MM.1S (cell line): ENCODE data around the gene SLC43A3.

Experiments
- DNase-seq: peaks from one replicate; pipeline ENCODE4 v3.0.0-alpha.2; 2015
- H2AFZ ChIP-seq: fragments of 300-600 bp; sonication (generic); 2 replicates; pipeline ENCODE4 v1.6.0; 2016; ENCODE audit warnings: antibody characterized with exemption, low read length
- H3F3A ChIP-seq: fragments of 300-600 bp; sonication (generic); 2 replicates; pipeline ENCODE4 v1.6.1; 2016; ENCODE audit warnings: mild to moderate bottlenecking, antibody characterized with exemption, low read length, moderate library complexity, mixed read lengths; ENCODE audit not compliant: insufficient read depth
- H3K27ac ChIP-seq: fragments of 300-600 bp; sonication (generic); 2 replicates; pipeline ENCODE4 v1.5.1; 2016; ENCODE audit warnings: mild to moderate bottlenecking, low read length
- H3K27me3 ChIP-seq: fragments of 300-600 bp; sonication (generic); replicated peaks from 2 replicates; pipeline ENCODE4 v1.6.0; 2016; ENCODE audit warnings: low read length; ENCODE audit not compliant: insufficient read depth
- H3K36me3 ChIP-seq: fragments of 300-600 bp; sonication (generic); replicated peaks from 2 replicates; pipeline ENCODE4 v1.6.1; 2016; ENCODE audit warnings: mild to moderate bottlenecking, low read length, mixed read lengths; ENCODE audit not compliant: insufficient read depth
- H3K4me1 ChIP-seq: fragments of 300-600 bp; sonication (generic); 2 replicates; pipeline ENCODE4 v1.6.1; 2016; ENCODE audit warnings: low read length, mixed read lengths
- H3K4me2 ChIP-seq: fragments of 300-600 bp; sonication (generic); 2 replicates; pipeline ENCODE4 v1.6.0; 2016; ENCODE audit warnings: low read depth, low read length
- H3K4me3 ChIP-seq: fragments of 300-600 bp; sonication (generic); 2 replicates; pipeline ENCODE4 v1.5.1; 2016; ENCODE audit warnings: low read length, mixed read lengths
- H3K79me2 ChIP-seq: fragments of 300-600 bp; sonication (generic); 2 replicates; pipeline ENCODE4 v1.6.1; 2016; ENCODE audit warnings: mixed run types, low read length, mixed read lengths
- H3K9ac ChIP-seq: fragments of 300-600 bp; sonication (generic); 2 replicates; pipeline ENCODE4 v1.6.1; 2016; ENCODE audit warnings: low read length, mixed read lengths
- H3K9me2 ChIP-seq: fragments of 300-600 bp; sonication (generic); replicated peaks from 2 replicates; pipeline ENCODE4 v1.6.1; 2016; ENCODE audit warnings: mild to moderate bottlenecking, low read length, mixed read lengths; ENCODE audit not compliant: insufficient read depth
- H3K9me3 ChIP-seq: fragments of 300-600 bp; sonication (generic); replicated peaks from 2 replicates; pipeline ENCODE4 v1.6.1; 2016; ENCODE audit warnings: mild to moderate bottlenecking, low read length, mixed read lengths; ENCODE audit not compliant: insufficient read depth
- H4K20me1 ChIP-seq: fragments of 300-600 bp; sonication (generic); 2 replicates; pipeline ENCODE4 v1.6.1; 2016; ENCODE audit warnings: mild to moderate bottlenecking, low read length, moderate library complexity, mixed read lengths; ENCODE audit not compliant: insufficient read depth
- CTCF ChIP-seq: fragments of 300-600 bp; sonication (generic); IDR thresholded peaks from 2 replicates; pipeline ENCODE4 v1.5.1; 2016; ENCODE audit warnings: antibody characterized with exemption, low read length, mixed read lengths
- EZH2 ChIP-seq: fragments of 300-600 bp; sonication (generic); optimal IDR thresholded peaks from 2 replicates; pipeline ENCODE3; 2017; ENCODE audit warnings: low read depth, mild to moderate bottlenecking, antibody characterized with exemption, low read length, mixed read lengths
- EZH2phosphoT487 ChIP-seq: fragments of 300-600 bp; sonication (generic); IDR thresholded peaks from 2 replicates; pipeline ENCODE4 v1.6.1; 2018; ENCODE audit warnings: antibody characterized with exemption, low read length

Gene SLC43A3

GRCh38 chr11:57358991-57359390 is 67.9 kb downstream of the SLC43A3 start:
- no peak overlapping the region for H2AFZ ChIP-seq
- no peak overlapping the region for H3K4me3 ChIP-seq
- no peaks in the 10 kb centered on the region for H3F3A ChIP-seq
- H3K27ac ChIP-seq: no peak overlapping the region
- no peaks in the 10 kb centered on the region for H3K9me2 ChIP-seq
- no peaks in the 10 kb centered on the region for H3K27me3 ChIP-seq
- no peaks in the 10 kb centered on the region for H3K9me3 ChIP-seq
- no peak overlapping the region for H3K4me2 ChIP-seq
- no peaks in the 10 kb centered on the region for H3K79me2 ChIP-seq
- H3K36me3 ChIP-seq: no peaks in the 10 kb centered on the region
- no peak overlapping the region for H3K9ac ChIP-seq
- H3K4me1 ChIP-seq: no peaks in the 10 kb centered on the region
- H4K20me1 ChIP-seq: no peaks in the 10 kb centered on the region
- TF ChIP-seq EZH2 (no peak), CTCF (no peak), EZH2phosphoT487 (no peak)
- no peak for DNase-seq

- no peak for DNase-seq
- TF ChIP-seq EZH2 (no peak), CTCF (no peak), EZH2phosphoT487 (no peak)
- Histone ChIP-seq H3F3A (no peaks in the 10 kb centered on the region), H3K36me3 (no peaks in the 10 kb centered on the region), H3K4me3 (no peak overlapping the region), H3K27ac (no peak overlapping the region), H3K9ac (no peak overlapping the region), H4K20me1 (no peaks in the 10 kb centered on the region), H3K4me2 (no peak overlapping the region), H3K79me2 (no peaks in the 10 kb centered on the region), H3K9me2 (no peaks in the 10 kb centered on the region), H2AFZ (no peak overlapping the region), H3K9me3 (no peaks in the 10 kb centered on the region), H3K27me3 (no peaks in the 10 kb centered on the region), H3K4me1 (no peaks in the 10 kb centered on the region)
These were observed 68.4 kb downstream of the SLC43A3 start for GRCh38 chr11:57358543-57358961.

- Histone ChIP-seq H3K36me3 (no peaks in the 10 kb centered on the region), H3K4me1 (no peaks in the 10 kb centered on the region), H2AFZ (no peak overlapping the region), H4K20me1 (no peaks in the 10 kb centered on the region), H3K79me2 (no peaks in the 10 kb centered on the region), H3K27me3 (no peaks in the 10 kb centered on the region), H3K4me3 (no peak overlapping the region), H3K9me3 (no peaks in the 10 kb centered on the region), H3K9me2 (no peaks in the 10 kb centered on the region), H3K4me2 (no peak overlapping the region), H3F3A (no peaks in the 10 kb centered on the region), H3K27ac (no peak overlapping the region), H3K9ac (no peak overlapping the region)
- TF ChIP-seq EZH2 (no peak), EZH2phosphoT487 (no peak), CTCF (no peak)
- DNase-seq: no peak
These were observed 69.1 kb downstream of the SLC43A3 start for GRCh38 chr11:57357856-57358255.

- no peak overlapping the region for H3K27ac ChIP-seq
- no peak for DNase-seq
- H3K4me3 ChIP-seq: no peak overlapping the region
- H3F3A ChIP-seq: no peaks in the 10 kb centered on the region
- H3K79me2 ChIP-seq: no peaks in the 10 kb centered on the region
- H3K9ac ChIP-seq: no peak overlapping the region
- no peaks in the 10 kb centered on the region for H3K9me2 ChIP-seq
- no peaks in the 10 kb centered on the region for H3K9me3 ChIP-seq
- H3K4me2 ChIP-seq: no peak overlapping the region
- no peaks in the 10 kb centered on the region for H3K36me3 ChIP-seq
- no peaks in the 10 kb centered on the region for H3K4me1 ChIP-seq
- H4K20me1 ChIP-seq: no peaks in the 10 kb centered on the region
- H2AFZ ChIP-seq: no peak overlapping the region
- TF ChIP-seq CTCF: no peak
- TF ChIP-seq EZH2: no peak
- no peak for TF ChIP-seq EZH2phosphoT487
- no peaks in the 10 kb centered on the region for H3K27me3 ChIP-seq
These were observed 69.6 kb downstream of the SLC43A3 start for GRCh38 chr11:57357310-57357709.
